ENCODE data around the gene TENT4B. TPM values are rescaled to one million over a fixed set of nuclear protein-coding genes. Genes with fewer than 3 reads are reported as not detected.

TENT4B gene
- total RNA-seq, 1 donor from 2014 or later, result 14.0 TPM

- peak overlapping the region; percentile 49 for H3K27ac ChIP-seq
- H3K4me3 ChIP-seq, result peak overlapping the region; percentile 21 to 40
- H3K4me1 ChIP-seq, result peaks cover 24% of the 10 kb centered on the region
- H3K9me3 ChIP-seq, result no peaks in the 10 kb centered on the region
- H3K27me3 ChIP-seq, result no peaks in the 10 kb centered on the region
- no peaks in the 10 kb centered on the region for H3K36me3 ChIP-seq
- no peak for DNase-seq (ENCODE audit: extremely low spot score in 2 of 2)
- TF ChIP-seq POLR2A (IDR thresholded peaks at IDR 0.05) (no peak), CTCF (IDR thresholded peaks at IDR 0.05) (no peak), POLR2AphosphoS5 (IDR thresholded peaks at IDR 0.05; ENCODE audit: insufficient read depth in 1 of 2, low read depth in 1 of 2) (no peak)
- intact Hi-C loops (cut with DNase I), result no loop called here
These were observed 114.1 kb downstream of the TENT4B start for GRCh38 chr16:50267151-50267631.

DNA sequence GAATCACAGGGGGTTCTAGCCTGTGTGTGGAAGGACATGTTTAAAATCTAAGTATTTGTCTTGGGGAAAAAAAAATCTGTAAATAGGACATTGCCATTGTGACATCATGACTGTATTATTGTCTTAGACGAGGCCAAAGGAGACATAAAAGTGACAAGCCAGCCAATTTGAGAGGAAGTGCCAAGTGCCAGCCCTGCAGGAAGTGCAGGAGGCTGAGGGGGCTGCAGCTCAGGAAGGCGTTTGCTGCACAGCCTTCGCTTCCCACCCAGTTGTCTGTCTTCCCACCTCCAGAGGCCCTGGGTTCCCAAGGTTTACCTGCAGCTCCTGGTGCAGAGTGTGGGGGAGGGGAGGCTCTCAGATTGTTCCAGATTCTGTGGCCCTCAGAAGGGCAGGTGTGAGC lies 114.5 kb downstream of the TENT4B start:
- no peak overlapping the region for H3K27ac ChIP-seq
- H3K9me3 ChIP-seq, result no peaks in the 10 kb centered on the region
- peaks cover 24% of the 10 kb centered on the region for H3K4me1 ChIP-seq
- no peak for TF ChIP-seq POLR2A (IDR thresholded peaks at IDR 0.05)
- no peak for TF ChIP-seq CTCF (IDR thresholded peaks at IDR 0.05)
- no peak for TF ChIP-seq POLR2AphosphoS5 (IDR thresholded peaks at IDR 0.05; ENCODE audit: insufficient read depth in 1 of 2, low read depth in 1 of 2)
- intact Hi-C loops (cut with DNase I), result no loop called here
- no peaks in the 10 kb centered on the region for H3K36me3 ChIP-seq
- no peak for DNase-seq (ENCODE audit: extremely low spot score in 2 of 2)
- peak overlapping the region in 1 of 2 donors; percentile 40 for H3K4me3 ChIP-seq
- no peaks in the 10 kb centered on the region for H3K27me3 ChIP-seq

- no peaks in the 10 kb centered on the region for H3K27me3 ChIP-seq
- H3K9me3 ChIP-seq, result no peaks in the 10 kb centered on the region
- peaks cover 24% of the 10 kb centered on the region for H3K4me1 ChIP-seq
- no peak for DNase-seq (ENCODE audit: extremely low spot score in 2 of 2)
- H3K4me3 ChIP-seq, result no peak overlapping the region
- no peak for TF ChIP-seq POLR2AphosphoS5 (IDR thresholded peaks at IDR 0.05; ENCODE audit: insufficient read depth in 1 of 2, low read depth in 1 of 2)
- TF ChIP-seq CTCF (IDR thresholded peaks at IDR 0.05), result no peak
- TF ChIP-seq POLR2A (IDR thresholded peaks at IDR 0.05), result no peak
- intact Hi-C loops (cut with DNase I), result no loop called here
- no peak overlapping the region for H3K27ac ChIP-seq
- H3K36me3 ChIP-seq, result no peaks in the 10 kb centered on the region
These were observed 115.2 kb downstream of the TENT4B start for GRCh38 chr16:50268352-50268751.

DNA sequence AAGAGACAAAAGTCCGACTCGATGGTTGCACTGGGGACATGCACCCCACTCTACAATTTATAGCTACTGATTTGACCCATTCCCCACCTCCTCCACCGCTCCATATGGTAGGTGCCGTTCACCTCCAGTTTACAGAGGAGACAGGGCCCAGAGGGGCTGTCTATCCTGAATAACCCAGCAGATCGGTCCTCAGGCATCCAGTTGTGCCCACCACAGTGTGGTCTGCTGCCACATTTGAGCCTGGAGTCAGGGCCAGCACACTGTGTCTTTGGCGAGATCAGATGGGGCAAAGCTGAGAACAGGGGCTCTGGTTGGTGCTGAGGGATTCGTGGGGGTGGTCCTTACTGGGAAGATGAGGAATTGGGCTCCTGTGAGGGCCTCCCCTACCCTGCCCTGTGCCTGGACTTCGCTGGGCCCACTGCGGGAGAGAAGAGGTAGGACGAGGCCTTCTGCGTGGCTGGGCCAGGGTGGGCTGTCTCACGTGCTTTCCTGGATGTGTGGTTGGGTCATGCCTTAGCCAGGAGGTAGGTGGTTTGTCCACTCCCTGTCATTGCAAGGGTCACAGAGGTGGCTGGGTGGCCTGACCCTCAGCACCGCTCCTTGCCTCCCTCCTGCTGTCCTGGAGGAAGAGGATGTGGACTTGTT lies 116.1 kb downstream of the TENT4B start:
- Histone ChIP-seq H3K36me3 (no peaks in the 10 kb centered on the region), H3K9me3 (no peaks in the 10 kb centered on the region), H3K27me3 (no peaks in the 10 kb centered on the region), H3K4me1 (peaks cover 24% of the 10 kb centered on the region), H3K4me3 (no peak overlapping the region), H3K27ac (no peak overlapping the region)
- DNase-seq (ENCODE audit: extremely low spot score in 2 of 2), result no peak
- intact Hi-C loops (cut with DNase I), result no loop called here
- no peak for TF ChIP-seq CTCF (IDR thresholded peaks at IDR 0.05)
- no peak for TF ChIP-seq POLR2A (IDR thresholded peaks at IDR 0.05)
- no peak for TF ChIP-seq POLR2AphosphoS5 (IDR thresholded peaks at IDR 0.05; ENCODE audit: insufficient read depth in 1 of 2, low read depth in 1 of 2)

DNA sequence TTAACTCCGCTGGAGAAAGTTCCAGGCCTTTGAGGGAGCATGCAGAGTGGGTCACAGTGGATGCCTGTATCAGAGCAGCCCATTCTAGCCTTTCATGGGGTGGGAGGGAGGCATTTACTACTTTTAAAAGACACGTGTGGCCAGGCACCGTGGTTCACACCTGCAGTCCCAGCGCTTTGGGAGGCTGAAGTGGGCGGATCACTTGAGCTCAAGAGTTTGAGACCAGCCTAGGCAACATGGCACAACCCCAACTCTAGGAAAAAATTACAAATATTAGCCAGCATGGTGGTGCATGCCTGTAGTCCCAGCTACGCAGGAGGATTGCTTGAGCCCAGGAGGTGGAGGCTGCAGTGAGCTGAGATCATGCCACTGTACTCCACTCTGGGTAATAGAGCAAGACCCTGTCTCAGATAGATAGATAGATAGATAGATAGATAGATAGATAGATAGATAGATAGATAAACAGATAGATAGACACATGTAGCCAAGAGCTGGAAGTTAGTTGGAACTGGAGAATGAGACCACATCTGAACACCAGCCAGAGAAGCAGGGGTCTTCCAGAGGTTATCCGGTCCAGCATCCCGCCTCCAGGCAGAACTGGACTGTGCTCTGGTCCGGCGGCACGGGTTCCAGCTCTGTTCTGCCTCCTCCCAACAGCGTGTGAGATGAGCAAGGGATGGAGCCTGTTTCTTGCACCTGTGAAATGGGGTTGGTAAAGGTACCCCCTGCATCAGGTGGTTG lies 116.8 kb downstream of the TENT4B start:
- no peaks in the 10 kb centered on the region for H3K36me3 ChIP-seq
- H3K9me3 ChIP-seq, result no peaks in the 10 kb centered on the region
- intact Hi-C loops (cut with DNase I), result no loop called here
- DNase-seq (ENCODE audit: extremely low spot score in 2 of 2), result no peak
- TF ChIP-seq CTCF (IDR thresholded peaks at IDR 0.05), result no peak
- no peak for TF ChIP-seq POLR2A (IDR thresholded peaks at IDR 0.05)
- TF ChIP-seq POLR2AphosphoS5 (IDR thresholded peaks at IDR 0.05; ENCODE audit: insufficient read depth in 1 of 2, low read depth in 1 of 2), result no peak
- H3K4me3 ChIP-seq, result no peak overlapping the region
- no peak overlapping the region for H3K27ac ChIP-seq
- peaks cover 27% of the 10 kb centered on the region for H3K4me1 ChIP-seq
- no peaks in the 10 kb centered on the region for H3K27me3 ChIP-seq
